K562 (cell line): Measurements from ENCODE around the gene CNTROB. TPM values are rescaled to one million over a fixed set of nuclear protein-coding genes. Genes with fewer than 3 reads are reported as not detected.

Experiments
- ATF4 ChIP-seq: fragments of 450-650 bp; formaldehyde crosslinking; IDR thresholded peaks from 2 replicates; pipeline ENCODE4 v1.4.0; 2022; ENCODE audit warnings: mild to moderate bottlenecking, moderate library complexity
- CHD7 ChIP-seq: fragments of 200-600 bp; sonication (generic); IDR thresholded peaks from one replicate; pipeline ENCODE4 v1.6.1; 2012; ENCODE audit warnings: mild to moderate bottlenecking, low read depth, low read length, inconsistent platforms
- DACH1 ChIP-seq: fragments of 450-650 bp; IDR thresholded peaks from 2 replicates; pipeline ENCODE4 v1.6.1; 2018; ENCODE audit not compliant: partially characterized antibody
- ELK1 ChIP-seq: sonication (generic); formaldehyde crosslinking; IDR thresholded peaks from 2 replicates; pipeline ENCODE4 v1.8.1; 2022; ENCODE audit warnings: missing genetic modification reagents
- EP300 ChIP-seq: IDR thresholded peaks from 2 replicates; pipeline ENCODE4 v1.6.1; 2012; ENCODE audit warnings: low read length, improper control_type of control experiment
- ESRRB ChIP-seq: fragments of 250-450 bp; sonication (Bioruptor Pico); IDR thresholded peaks from 2 replicates; pipeline ENCODE4 v1.5.0; 2020; ENCODE audit warnings: mild to moderate bottlenecking, moderate library complexity, borderline replicate concordance
- ETV6 ChIP-seq, 3 experiments: fragments of 150-350 bp in 1 of 3; sonication (generic) in 1 of 3; formaldehyde crosslinking in 1 of 3; IDR thresholded peaks; 2 replicates each; pipeline versions ENCODE4 v1.6.1 to v1.8.0; 2014 to 2022; ENCODE audit warnings: borderline replicate concordance in 2 of 3, low read depth in 2 of 3, antibody characterized with exemption in 1 of 3, low read length in 1 of 3, mild to moderate bottlenecking in 1 of 3, missing genetic modification reagents in 1 of 3
- KDM5B ChIP-seq: fragments of 200-600 bp; sonication (generic); IDR thresholded peaks from 2 replicates; pipeline ENCODE4 v1.6.1; 2012; ENCODE audit warnings: low read depth, mild to moderate bottlenecking, moderate library complexity, low read length, control low read depth, inconsistent platforms; ENCODE audit not compliant: insufficient replicate concordance
- SETDB1 ChIP-seq: IDR thresholded peaks from one replicate; pipeline ENCODE4 v1.6.1; 2012; ENCODE audit warnings: low read length, control low read depth, inconsistent platforms
- ZNF436 ChIP-seq: fragments of 250-450, 450-650 bp; sonication (Bioruptor Pico); formaldehyde crosslinking; IDR thresholded peaks from 2 replicates; pipeline ENCODE4 v1.7.0; 2020; ENCODE audit warnings: mild to moderate bottlenecking
- ZNF639 ChIP-seq, 2 experiments: fragments of 200-800 bp in 1 of 2; sonication (Bioruptor generic) in 1 of 2; sonication (generic) in 1 of 2; formaldehyde crosslinking in 1 of 2; IDR thresholded peaks in 1 of 2; conservative IDR thresholded peaks in 1 of 2; 2 replicates each; pipeline versions ENCODE4 v1.5.0 to v1.6.1; 2016 to 2020; ENCODE audit warnings: missing compliant biosample characterization in 1 of 2, missing genetic modification characterization in 1 of 2, missing genetic modification reagents in 1 of 2
- polyA plus RNA-seq, 8 experiments: library from polyadenylated mRNA; depleted of rRNA in 4 of 8; stranded (reverse) in 5 of 8; unstranded in 3 of 8; fragments of >200 nt; fragmentation: Nextera tagmentation in 2 of 8; fragmentation: Illumina TruSeq in 1 of 8; extraction: Ambion mirVana in 2 of 8; extraction: Trizol in 1 of 8; gene quantifications; 2 replicates each; pipeline versions ENCODE4 v1.2.1 to v1.2.3, GENCODE V29; 2011 to 2014; ENCODE audit warnings: inconsistent platforms in 1 of 8, missing spikeins in 1 of 8
- total RNA-seq, 7 experiments: library from RNA; depleted of rRNA in 6 of 7; stranded (reverse); fragments of >200 nt in 6 of 7; fragmentation: Illumina TruSeq in 2 of 7; extraction: Trizol in 2 of 7; gene quantifications; 2 replicates each; pipeline versions ENCODE4 v1.2.1 to v1.2.3, GENCODE V29; 2011 to 2021; ENCODE audit warnings: low replicate concordance in 1 of 7

The CNTROB gene
- total and polyA plus RNA-seq, 9 of the 15 experiments (the other 6 are each of a cell fraction or from before 2014, with no cell fraction given), result 1.9 to 33.3 (median 23.0) TPM

- TF ChIP-seq SETDB1 (no peak), EP300 (no peak), ZNF639 (CRISPR knock-in tag; conservative IDR thresholded peaks at IDR 0.05 in 1 of 2, IDR thresholded peaks at IDR 0.05 in 1 of 2) (no peak), ATF4 (CRISPR knock-in tag) (no peak), CHD7 (no peak), KDM5B (no peak), ETV6 (IDR thresholded peaks at IDR 0.05; ENCODE audit: borderline replicate concordance in 1 of 2, low read depth in 2 of 2, low read length in 1 of 2) (no peak), ETV6 (CRISPR knock-in tag; IDR thresholded peaks at IDR 0.05; ENCODE audit: borderline replicate concordance) (no peak), ZNF436 (CRISPR knock-in tag) (no peak), ESRRB (CRISPR knock-in tag) (no peak), DACH1 (peak; percentile 69), ELK1 (no peak)
These were observed 943 bp downstream of the CNTROB start (continued) for GRCh38 chr17:7932949-7933348.
